ENCODE measurements around the gene PTGR3. TPM values are rescaled to one million over a fixed set of nuclear protein-coding genes. Genes with fewer than 3 reads are reported as not detected.
A peak's percentile ranks its signal among the peaks of the same experiment; 100 is the strongest.

Gene PTGR3
- total RNA-seq, 6 experiments from 2014 or later = 37.9 to 47.5 (median 41.8) TPM

DNA sequence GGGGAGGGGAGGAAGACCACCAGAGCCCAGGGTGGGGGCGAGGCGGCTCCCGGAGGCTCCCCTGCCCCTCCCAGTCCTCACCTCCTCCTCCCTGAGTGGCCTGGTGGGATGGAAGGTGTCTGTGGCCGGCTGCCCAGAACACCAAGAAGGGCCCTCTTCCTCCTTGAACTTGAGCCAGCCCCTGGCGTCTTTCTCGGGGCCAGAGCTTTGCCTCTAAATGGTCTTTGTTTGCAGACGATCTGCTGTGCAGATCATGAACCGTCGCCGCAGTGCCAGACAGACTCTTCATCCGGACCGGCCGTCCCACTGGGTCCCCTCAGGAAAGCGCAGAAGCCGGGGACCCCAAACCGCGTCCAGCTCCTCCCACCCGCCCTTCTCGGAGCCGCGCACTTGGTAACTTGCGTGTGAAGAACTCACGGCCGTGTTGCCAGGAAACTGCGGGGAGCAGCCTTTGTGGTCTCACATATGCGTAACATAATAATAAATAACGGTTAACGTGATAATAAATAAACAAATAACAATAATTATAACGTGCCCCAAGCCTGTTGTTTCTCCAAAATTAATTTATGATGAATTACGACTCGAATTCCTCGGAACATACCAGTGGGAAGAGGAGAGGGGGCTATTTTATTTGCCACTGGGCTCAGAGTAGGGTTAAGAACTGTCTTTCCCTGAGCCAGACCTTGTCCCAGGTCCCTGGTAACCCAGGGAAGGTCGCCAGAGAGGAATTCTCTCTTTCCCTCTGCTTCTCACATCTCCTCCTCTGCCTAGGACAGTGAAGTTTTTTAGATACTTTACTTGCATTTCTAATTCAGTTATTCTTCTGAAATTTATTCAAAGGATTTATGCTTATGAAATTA lies 41.0 kb downstream of the PTGR3 start:
- H3K9me3 Mint-ChIP-seq = no peaks in the 10 kb centered on the region
- H3K4me3 Mint-ChIP-seq = peak overlapping the region; percentile 49; the same call in 1 of the 2 replicates
- no peaks in the 10 kb centered on the region for H3K36me3 Mint-ChIP-seq (ENCODE audit: low read depth)
- TF ChIP-seq, protein P1, sequence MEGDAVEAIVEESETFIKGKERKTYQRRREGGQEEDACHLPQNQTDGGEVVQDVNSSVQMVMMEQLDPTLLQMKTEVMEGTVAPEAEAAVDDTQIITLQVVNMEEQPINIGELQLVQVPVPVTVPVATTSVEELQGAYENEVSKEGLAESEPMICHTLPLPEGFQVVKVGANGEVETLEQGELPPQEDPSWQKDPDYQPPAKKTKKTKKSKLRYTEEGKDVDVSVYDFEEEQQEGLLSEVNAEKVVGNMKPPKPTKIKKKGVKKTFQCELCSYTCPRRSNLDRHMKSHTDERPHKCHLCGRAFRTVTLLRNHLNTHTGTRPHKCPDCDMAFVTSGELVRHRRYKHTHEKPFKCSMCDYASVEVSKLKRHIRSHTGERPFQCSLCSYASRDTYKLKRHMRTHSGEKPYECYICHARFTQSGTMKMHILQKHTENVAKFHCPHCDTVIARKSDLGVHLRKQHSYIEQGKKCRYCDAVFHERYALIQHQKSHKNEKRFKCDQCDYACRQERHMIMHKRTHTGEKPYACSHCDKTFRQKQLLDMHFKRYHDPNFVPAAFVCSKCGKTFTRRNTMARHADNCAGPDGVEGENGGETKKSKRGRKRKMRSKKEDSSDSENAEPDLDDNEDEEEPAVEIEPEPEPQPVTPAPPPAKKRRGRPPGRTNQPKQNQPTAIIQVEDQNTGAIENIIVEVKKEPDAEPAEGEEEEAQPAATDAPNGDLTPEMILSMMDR (IDR thresholded peaks at IDR 0.05) = no peak
- no peak overlapping the region for H3K27ac Mint-ChIP-seq
- DNase-seq = no peak
- H3K4me1 Mint-ChIP-seq (ENCODE audit: low read depth) = peaks cover 7% of the 10 kb centered on the region
- peaks cover 18% of the 10 kb centered on the region for H3K27me3 Mint-ChIP-seq (ENCODE audit: insufficient read depth)

DNA sequence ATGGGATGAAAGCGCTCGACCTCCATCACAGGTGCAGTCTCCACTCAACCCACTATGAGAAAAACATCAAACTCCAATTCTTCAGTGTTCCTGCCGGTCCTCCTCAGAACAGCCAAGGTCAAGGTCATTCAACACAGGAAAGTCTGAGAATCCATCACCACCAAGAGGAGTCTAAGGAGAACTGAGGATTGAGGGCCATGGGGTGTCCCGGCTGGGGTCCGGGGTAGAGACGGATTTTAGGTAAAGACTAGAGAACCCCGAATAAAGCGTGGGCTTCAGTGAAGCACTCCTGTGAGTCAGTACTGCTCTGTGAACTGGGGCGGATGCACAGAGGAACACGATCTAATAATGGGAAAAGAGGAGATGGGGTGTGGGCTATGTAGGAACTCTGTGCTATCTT lies 41.8 kb downstream of the PTGR3 start:
- no peak for DNase-seq
- TF ChIP-seq, protein P1 (IDR thresholded peaks at IDR 0.05) = no peak
- no peak overlapping the region for H3K27ac Mint-ChIP-seq
- H3K9me3 Mint-ChIP-seq = no peaks in the 10 kb centered on the region
- H3K4me3 Mint-ChIP-seq = no peak overlapping the region
- peaks cover 7% of the 10 kb centered on the region for H3K4me1 Mint-ChIP-seq (ENCODE audit: low read depth)
- H3K27me3 Mint-ChIP-seq (ENCODE audit: insufficient read depth) = peaks cover 15% of the 10 kb centered on the region
- no peaks in the 10 kb centered on the region for H3K36me3 Mint-ChIP-seq (ENCODE audit: low read depth)

DNA sequence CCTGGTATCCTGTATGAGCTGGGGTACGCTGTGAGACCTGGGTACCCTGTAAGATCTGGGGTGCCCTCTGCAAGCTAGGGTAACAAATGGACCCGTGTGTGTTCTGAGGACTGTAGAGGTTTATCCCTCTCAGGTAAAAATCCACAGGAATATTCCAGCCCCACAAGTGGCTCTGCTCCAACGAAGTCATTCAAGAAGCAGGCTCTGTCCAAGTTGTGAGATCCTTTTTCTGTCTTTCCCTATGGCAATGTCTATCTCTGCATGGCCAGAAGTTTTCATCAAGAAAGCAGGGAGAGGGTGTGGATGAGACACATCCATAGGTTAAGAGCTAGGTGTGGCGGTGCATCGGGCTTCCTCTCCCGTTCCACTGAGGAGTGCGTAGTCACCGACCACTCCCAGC lies 43.0 kb downstream of the PTGR3 start:
- TF ChIP-seq, protein P1 (IDR thresholded peaks at IDR 0.05) = no peak
- Mint-ChIP-seq H3K9me3 (no peaks in the 10 kb centered on the region), H3K4me1 (ENCODE audit: low read depth) (peaks cover 19% of the 10 kb centered on the region), H3K27ac (no peak overlapping the region), H3K4me3 (no peak overlapping the region), H3K36me3 (ENCODE audit: low read depth) (no peaks in the 10 kb centered on the region), H3K27me3 (ENCODE audit: insufficient read depth) (peaks cover 18% of the 10 kb centered on the region)
- DNase-seq = no peak

DNA sequence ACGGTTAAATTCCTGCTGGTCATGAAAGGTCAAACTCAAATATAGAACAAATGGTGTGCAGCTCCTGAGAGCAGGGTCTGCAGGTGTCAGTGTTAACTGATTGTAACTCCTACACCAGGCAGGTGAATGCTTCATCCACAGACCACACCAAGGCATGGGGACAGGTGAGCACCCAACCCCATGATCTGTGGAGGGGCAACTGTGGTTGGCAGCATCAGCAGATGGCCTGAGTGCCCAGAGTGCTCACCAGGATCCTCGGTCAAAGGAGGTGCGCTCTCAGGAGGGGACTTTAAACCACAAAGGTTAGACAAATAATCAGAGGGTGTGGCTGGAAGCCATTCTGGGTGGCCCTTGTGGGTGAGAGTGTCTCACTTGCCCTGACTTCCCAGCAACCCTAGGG lies 44.5 kb downstream of the PTGR3 start:
- TF ChIP-seq, protein P1 (IDR thresholded peaks at IDR 0.05) = no peak
- peaks cover 28% of the 10 kb centered on the region for H3K27me3 Mint-ChIP-seq (ENCODE audit: insufficient read depth)
- no peak overlapping the region for H3K27ac Mint-ChIP-seq
- H3K9me3 Mint-ChIP-seq = no peaks in the 10 kb centered on the region
- DNase-seq = no peak
- H3K36me3 Mint-ChIP-seq (ENCODE audit: low read depth) = no peaks in the 10 kb centered on the region
- peaks cover 32% of the 10 kb centered on the region for H3K4me1 Mint-ChIP-seq (ENCODE audit: low read depth)
- H3K4me3 Mint-ChIP-seq = no peak overlapping the region

DNA sequence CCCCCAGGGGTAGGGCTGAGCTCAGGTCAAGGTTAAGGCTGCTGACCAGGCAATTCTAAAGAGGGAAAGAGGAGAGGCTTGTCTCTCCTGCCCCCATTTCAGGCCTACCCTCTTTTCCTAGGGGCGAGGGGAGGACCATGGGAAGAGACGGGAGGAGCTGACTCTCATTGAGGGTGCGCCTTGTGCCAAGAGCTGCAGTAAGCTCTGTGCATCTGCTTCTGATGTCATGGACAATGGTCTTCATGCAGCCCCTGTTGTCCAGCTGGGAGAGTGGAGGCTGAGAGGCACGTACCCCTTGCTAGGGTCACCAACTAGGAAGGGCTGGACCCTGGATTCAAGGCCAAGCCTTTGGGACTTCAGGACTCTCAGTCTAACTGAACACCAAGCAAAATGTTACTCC lies 45.2 kb downstream of the PTGR3 start:
- Mint-ChIP-seq H3K27me3 (ENCODE audit: insufficient read depth) (peaks cover 33% of the 10 kb centered on the region), H3K36me3 (ENCODE audit: low read depth) (no peaks in the 10 kb centered on the region), H3K9me3 (no peaks in the 10 kb centered on the region), H3K27ac (no peak overlapping the region), H3K4me1 (ENCODE audit: low read depth) (peaks cover 32% of the 10 kb centered on the region), H3K4me3 (no peak overlapping the region)
- DNase-seq = no peak
- TF ChIP-seq, protein P1 (IDR thresholded peaks at IDR 0.05) = no peak
